Glutamatergic neuron (in vitro differentiated cells): ENCODE measurements around the gene AGBL4. TPM values are rescaled to one million over a fixed set of nuclear protein-coding genes. Genes with fewer than 3 reads are reported as not detected.

ENCODE experiments used
- DNase-seq: peaks from one replicate; pipeline ENCODE4 v3.0.0; 2022
- H3K27ac Mint-ChIP-seq: one replicate; pipeline ENCODE4 v1.8.0; 2020; ENCODE audit warnings: mild to moderate bottlenecking, mixed read lengths, inconsistent platforms; ENCODE audit not compliant: unreplicated experiment
- H3K27me3 Mint-ChIP-seq: one replicate; pipeline ENCODE4 v1.8.0; 2020; ENCODE audit warnings: mild to moderate bottlenecking, moderate library complexity, mixed read lengths, inconsistent platforms; ENCODE audit not compliant: unreplicated experiment
- H3K36me3 Mint-ChIP-seq: one replicate; pipeline ENCODE4 v1.8.0; 2020; ENCODE audit warnings: mild to moderate bottlenecking, mixed read lengths, inconsistent platforms; ENCODE audit not compliant: unreplicated experiment
- H3K4me1 Mint-ChIP-seq: one replicate; pipeline ENCODE4 v1.8.0; 2020; ENCODE audit warnings: mild to moderate bottlenecking, low read depth, mixed read lengths, inconsistent platforms; ENCODE audit not compliant: unreplicated experiment
- H3K4me3 Mint-ChIP-seq: one replicate; pipeline ENCODE4 v1.8.0; 2020; ENCODE audit warnings: mild to moderate bottlenecking, mixed read lengths, inconsistent platforms; ENCODE audit not compliant: unreplicated experiment
- H3K9me3 Mint-ChIP-seq: one replicate; pipeline ENCODE4 v1.8.0; 2020; ENCODE audit warnings: mild to moderate bottlenecking, moderate library complexity, mixed read lengths, inconsistent platforms; ENCODE audit not compliant: unreplicated experiment
- total RNA-seq: library from RNA; stranded (reverse); fragmentation: NEBNext Ultra II Directional; extraction: Animal tissue kit (Norgen Biotek cat#: 25700); gene quantifications from one replicate; pipeline ENCODE4 v1.2.1, GENCODE V29; 2021; ENCODE audit not compliant: unreplicated experiment
- TF ChIP-seq, protein P1 (sequence below): fragments of 200-600 bp; sonication (generic); IDR thresholded peaks from one replicate; pipeline ENCODE4 v1.5.0; 2021; ENCODE audit not compliant: partially characterized antibody, unreplicated experiment

The AGBL4 gene
- total RNA-seq, 1 donor from 2014 or later = 3.5 TPM

- Mint-ChIP-seq H3K4me1 (peaks cover 35% of the 10 kb centered on the region), H3K36me3 (no peaks in the 10 kb centered on the region), H3K27ac (no peak overlapping the region), H3K4me3 (no peak overlapping the region), H3K27me3 (peaks cover under 1% of the 10 kb centered on the region), H3K9me3 (no peaks in the 10 kb centered on the region)
- TF ChIP-seq, protein P1, sequence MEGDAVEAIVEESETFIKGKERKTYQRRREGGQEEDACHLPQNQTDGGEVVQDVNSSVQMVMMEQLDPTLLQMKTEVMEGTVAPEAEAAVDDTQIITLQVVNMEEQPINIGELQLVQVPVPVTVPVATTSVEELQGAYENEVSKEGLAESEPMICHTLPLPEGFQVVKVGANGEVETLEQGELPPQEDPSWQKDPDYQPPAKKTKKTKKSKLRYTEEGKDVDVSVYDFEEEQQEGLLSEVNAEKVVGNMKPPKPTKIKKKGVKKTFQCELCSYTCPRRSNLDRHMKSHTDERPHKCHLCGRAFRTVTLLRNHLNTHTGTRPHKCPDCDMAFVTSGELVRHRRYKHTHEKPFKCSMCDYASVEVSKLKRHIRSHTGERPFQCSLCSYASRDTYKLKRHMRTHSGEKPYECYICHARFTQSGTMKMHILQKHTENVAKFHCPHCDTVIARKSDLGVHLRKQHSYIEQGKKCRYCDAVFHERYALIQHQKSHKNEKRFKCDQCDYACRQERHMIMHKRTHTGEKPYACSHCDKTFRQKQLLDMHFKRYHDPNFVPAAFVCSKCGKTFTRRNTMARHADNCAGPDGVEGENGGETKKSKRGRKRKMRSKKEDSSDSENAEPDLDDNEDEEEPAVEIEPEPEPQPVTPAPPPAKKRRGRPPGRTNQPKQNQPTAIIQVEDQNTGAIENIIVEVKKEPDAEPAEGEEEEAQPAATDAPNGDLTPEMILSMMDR = no peak
- DNase-seq = no peak
Observed at GRCh38 chr1:48674641-48675040, 1349.1 kb downstream of the AGBL4 start.

- Mint-ChIP-seq H3K27me3 (peaks cover 6% of the 10 kb centered on the region), H3K9me3 (no peaks in the 10 kb centered on the region), H3K4me1 (peaks cover 34% of the 10 kb centered on the region), H3K4me3 (no peak overlapping the region), H3K36me3 (no peaks in the 10 kb centered on the region), H3K27ac (no peak overlapping the region)
- DNase-seq = peak; percentile 43
- TF ChIP-seq, protein P1 = peak; percentile 15
Observed at GRCh38 chr1:48673332-48674105, 1350.2 kb downstream of the AGBL4 start.

- TF ChIP-seq, protein P1 = no peak
- H3K36me3 Mint-ChIP-seq = no peaks in the 10 kb centered on the region
- H3K27me3 Mint-ChIP-seq = peaks cover 7% of the 10 kb centered on the region
- no peaks in the 10 kb centered on the region for H3K9me3 Mint-ChIP-seq
- no peak overlapping the region for H3K4me3 Mint-ChIP-seq
- H3K27ac Mint-ChIP-seq = peak overlapping the region; percentile 67
- H3K4me1 Mint-ChIP-seq = peaks cover 20% of the 10 kb centered on the region
- no peak for DNase-seq
Observed at GRCh38 chr1:48671578-48671977, 1352.2 kb downstream of the AGBL4 start.

DNA sequence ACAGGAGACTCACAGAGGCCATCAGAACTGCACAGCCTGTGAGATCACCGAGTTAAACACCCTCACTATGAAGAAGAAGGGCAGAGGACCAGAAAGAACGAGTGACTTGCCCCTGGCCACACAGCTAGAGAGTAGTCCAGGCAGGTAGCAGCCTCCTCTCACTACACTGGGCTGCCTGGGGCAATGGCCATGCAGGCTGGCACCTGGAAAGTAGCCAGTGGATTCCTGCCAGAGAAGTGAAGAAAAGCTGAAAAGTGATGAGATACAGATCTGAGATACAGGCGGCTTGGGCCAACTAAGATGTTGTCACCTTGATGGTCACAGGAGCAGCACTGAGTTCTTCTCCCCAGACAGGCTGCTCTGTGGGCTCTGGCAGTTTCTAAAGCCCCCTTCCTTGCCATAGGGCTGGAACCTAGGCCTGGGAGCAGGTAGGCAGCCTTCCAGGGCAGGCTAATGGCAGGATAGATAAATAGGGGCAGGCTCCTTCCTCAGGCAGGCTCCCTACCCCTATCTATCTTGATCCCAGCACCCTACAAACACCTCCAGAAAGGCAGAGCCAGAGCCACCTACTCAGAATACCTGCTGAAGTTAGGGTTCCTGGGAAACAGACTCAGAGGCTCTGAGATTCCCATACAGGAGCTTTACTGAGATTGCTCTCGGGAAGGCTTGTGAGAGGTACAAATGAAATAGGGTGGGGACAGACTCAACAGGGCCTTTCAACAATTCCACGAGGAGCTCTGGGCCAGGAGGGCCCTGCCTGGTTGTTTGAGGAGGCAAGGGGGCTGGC is 1353.3 kb downstream of the AGBL4 start:
- Mint-ChIP-seq H3K27ac (no peak overlapping the region), H3K4me3 (no peak overlapping the region), H3K4me1 (peaks cover 24% of the 10 kb centered on the region), H3K27me3 (peaks cover 9% of the 10 kb centered on the region), H3K9me3 (no peaks in the 10 kb centered on the region), H3K36me3 (no peaks in the 10 kb centered on the region)
- TF ChIP-seq, protein P1 = no peak
- DNase-seq = no peak

DNA sequence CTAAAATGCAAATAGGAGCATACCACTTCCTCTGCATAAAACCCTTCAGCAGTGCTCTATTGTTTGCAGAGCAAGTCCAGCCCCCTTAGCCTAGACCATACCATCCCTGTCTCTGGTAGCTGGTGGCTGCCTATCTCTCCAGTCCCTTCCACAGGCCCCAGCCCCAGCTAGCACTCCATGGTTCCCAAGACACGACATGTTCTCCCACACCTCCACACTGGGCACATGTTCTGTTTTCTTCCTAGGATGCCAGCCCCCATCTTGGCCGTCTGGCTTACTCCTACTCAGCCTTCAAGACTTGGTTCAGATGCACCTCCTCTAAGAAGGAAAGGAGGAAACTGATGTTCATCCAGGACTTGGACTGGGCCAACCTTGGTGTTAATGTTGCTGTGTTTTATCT is 1355.4 kb downstream of the AGBL4 start:
- no peak for DNase-seq
- Mint-ChIP-seq H3K36me3 (no peaks in the 10 kb centered on the region), H3K9me3 (no peaks in the 10 kb centered on the region), H3K4me1 (peaks cover 20% of the 10 kb centered on the region), H3K27ac (no peak overlapping the region), H3K27me3 (peaks cover 9% of the 10 kb centered on the region), H3K4me3 (no peak overlapping the region)
- TF ChIP-seq, protein P1 = no peak
